NOMO-1 treated with dmso at 0.1 percent for 144 hours (cell line): ENCODE results near the gene SRRT.
A peak's percentile ranks its signal among the peaks of the same experiment; 100 is the strongest.

Experiments used
- DNase-seq: peaks from one replicate; lab custom pipeline; 2025; ENCODE audit not compliant: unreplicated experiment; lab: John Stamatoyannopoulos, UW

The SRRT gene

GRCh38 chr7:100874577-100875355 lies at the start of gene SRRT:
TSS of gene SRRT (plus strand) at chr7:100875103. CDS start at chr7:100875591, 488 bp downstream.
- peak; percentile 99 for DNase-seq

GRCh38 chr7:100825215-100825671 lies 49.7 kb upstream of the SRRT start:
- no peak for DNase-seq

- no peak for DNase-seq
These were observed 49.0 kb upstream of the SRRT start for GRCh38 chr7:100825751-100826513.

- DNase-seq, result no peak
These were observed 48.2 kb upstream of the SRRT start for GRCh38 chr7:100826514-100827329.

GRCh38 chr7:100827330-100828226 lies 47.3 kb upstream of the SRRT start, which contains the start of gene EPHB4:
TSS of gene EPHB4 (minus strand) at chr7:100827523. CDS start at chr7:100827030, 493 bp downstream.
- DNase-seq, result no peak

- DNase-seq, result no peak
These were observed 45.7 kb upstream of the SRRT start for GRCh38 chr7:100829150-100829716.

- no peak for DNase-seq
These were observed 44.5 kb upstream of the SRRT start for GRCh38 chr7:100830396-100830795.

GRCh38 chr7:100832281-100832633 lies 42.6 kb upstream of the SRRT start:
- DNase-seq, result no peak

GRCh38 chr7:100835903-100836811 lies 38.7 kb upstream of the SRRT start:
- no peak for DNase-seq

- DNase-seq, result no peak
These were observed 38.1 kb upstream of the SRRT start for GRCh38 chr7:100836812-100837098.

- peak; percentile 93 for DNase-seq
These were observed 37.6 kb upstream of the SRRT start for GRCh38 chr7:100837099-100837836.

GRCh38 chr7:100839361-100839760 lies 35.5 kb upstream of the SRRT start:
- DNase-seq, result no peak

- no peak for DNase-seq
These were observed 34.3 kb upstream of the SRRT start for GRCh38 chr7:100840470-100841100.

- no peak for DNase-seq
These were observed 27.5 kb upstream of the SRRT start for GRCh38 chr7:100847360-100847759.

GRCh38 chr7:100852048-100852872 lies 22.6 kb upstream of the SRRT start, which contains the start of gene SLC12A9:
TSS of gene SLC12A9 (plus strand) at chr7:100852713. CDS start at chr7:100854198, 1,485 bp downstream.
- DNase-seq, result peak; percentile 95

- no peak for DNase-seq
These were observed 20.6 kb upstream of the SRRT start for GRCh38 chr7:100854146-100854895.
